Measurements from ENCODE around the gene CRTC1. TPM values are rescaled to one million over a fixed set of nuclear protein-coding genes. Genes with fewer than 3 reads are reported as not detected.

Gene CRTC1
- total RNA-seq, 2 donors from 2014 or later = 4.9 to 6.5 TPM

DNA sequence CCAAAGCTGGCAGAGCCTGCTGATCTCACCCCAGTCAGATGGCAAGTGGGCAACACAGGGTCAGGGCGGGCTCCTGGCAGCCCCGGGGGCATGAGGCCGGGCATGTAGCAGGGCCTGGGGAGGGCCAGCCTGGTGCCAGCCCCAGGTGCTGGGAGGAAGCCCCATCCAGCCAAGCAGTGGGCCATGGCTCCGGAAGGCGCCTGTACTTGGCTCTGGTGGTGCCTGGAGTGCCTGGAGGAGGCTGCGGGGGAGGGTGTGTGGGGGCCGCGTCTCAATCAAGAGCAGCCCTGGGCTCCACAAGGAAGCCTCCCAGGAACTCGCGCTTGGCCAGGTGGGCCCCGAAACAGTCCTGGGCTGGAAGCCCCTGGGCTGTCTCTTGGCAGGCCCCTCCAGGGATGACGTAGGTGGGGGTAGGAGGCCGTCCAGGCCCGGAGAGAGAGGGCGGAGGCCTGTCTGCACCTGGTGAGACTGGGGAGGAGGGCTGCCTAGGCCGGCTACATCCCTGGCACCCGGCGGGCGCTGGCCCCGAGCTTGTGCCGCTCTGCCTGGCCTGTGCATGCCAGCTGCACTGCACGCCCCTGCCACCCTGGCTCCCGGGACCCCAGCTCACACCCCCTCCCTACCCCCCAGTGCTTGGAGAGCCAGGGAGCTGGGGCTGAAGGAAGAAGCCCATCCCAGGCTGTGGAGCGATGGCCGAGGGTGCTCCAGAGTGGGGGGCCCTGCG lies 61.7 kb downstream of the CRTC1 start:
- TF ChIP-seq, protein P1, sequence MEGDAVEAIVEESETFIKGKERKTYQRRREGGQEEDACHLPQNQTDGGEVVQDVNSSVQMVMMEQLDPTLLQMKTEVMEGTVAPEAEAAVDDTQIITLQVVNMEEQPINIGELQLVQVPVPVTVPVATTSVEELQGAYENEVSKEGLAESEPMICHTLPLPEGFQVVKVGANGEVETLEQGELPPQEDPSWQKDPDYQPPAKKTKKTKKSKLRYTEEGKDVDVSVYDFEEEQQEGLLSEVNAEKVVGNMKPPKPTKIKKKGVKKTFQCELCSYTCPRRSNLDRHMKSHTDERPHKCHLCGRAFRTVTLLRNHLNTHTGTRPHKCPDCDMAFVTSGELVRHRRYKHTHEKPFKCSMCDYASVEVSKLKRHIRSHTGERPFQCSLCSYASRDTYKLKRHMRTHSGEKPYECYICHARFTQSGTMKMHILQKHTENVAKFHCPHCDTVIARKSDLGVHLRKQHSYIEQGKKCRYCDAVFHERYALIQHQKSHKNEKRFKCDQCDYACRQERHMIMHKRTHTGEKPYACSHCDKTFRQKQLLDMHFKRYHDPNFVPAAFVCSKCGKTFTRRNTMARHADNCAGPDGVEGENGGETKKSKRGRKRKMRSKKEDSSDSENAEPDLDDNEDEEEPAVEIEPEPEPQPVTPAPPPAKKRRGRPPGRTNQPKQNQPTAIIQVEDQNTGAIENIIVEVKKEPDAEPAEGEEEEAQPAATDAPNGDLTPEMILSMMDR (IDR thresholded peaks at IDR 0.05) = no peak
- no peak for TF ChIP-seq POLR2A (IDR thresholded peaks at IDR 0.05)
- DNase-seq = no peak
- intact Hi-C loops (cut with DNase I) = no loop called here

GRCh38 chr19:18745931-18746330 lies 62.5 kb downstream of the CRTC1 start:
- ATAC-seq = no peak
- Histone ChIP-seq H3K9me3 (no peaks in the 10 kb centered on the region), H3K27me3 (no peaks in the 10 kb centered on the region), H3K4me3 (no peak overlapping the region), H3K4me1 (peaks cover 30% of the 10 kb centered on the region), H3K27ac (no peak overlapping the region), H3K36me3 (replicated peaks in 1 of 2; ENCODE audit: insufficient read depth in 1 of 2, low read depth in 2 of 2) (no peaks in the 10 kb centered on the region)
- DNase-seq = no peak
- intact Hi-C loops (cut with DNase I) = no loop called here
- 92 to 97% methylated on average over 5 of the region's 5 CpGs for WGBS, 2 donors
- TF ChIP-seq POLR2A (IDR thresholded peaks at IDR 0.05) = no peak
- TF ChIP-seq, protein P1 (IDR thresholded peaks at IDR 0.05) = no peak

More for the DNA sequence above, 61.7 kb downstream of the CRTC1 start:
- WGBS, 2 donors = 83 to 94% methylated on average over 3 to 17 of the region's 26 CpGs
- H3K4me1 ChIP-seq = peaks cover 37% of the 10 kb centered on the region
- H3K9me3 ChIP-seq = no peaks in the 10 kb centered on the region
- no peak overlapping the region for H3K27ac ChIP-seq
- H3K4me3 ChIP-seq = no peak overlapping the region
- H3K36me3 ChIP-seq (replicated peaks in 1 of 2; ENCODE audit: insufficient read depth in 1 of 2, low read depth in 2 of 2) = no peaks in the 10 kb centered on the region
- ATAC-seq = no peak
- H3K27me3 ChIP-seq = no peaks in the 10 kb centered on the region

- TF ChIP-seq POLR2A (IDR thresholded peaks at IDR 0.05) = no peak
- TF ChIP-seq, protein P1 (IDR thresholded peaks at IDR 0.05) = no peak
- Histone ChIP-seq H3K4me1 (peaks cover 22% of the 10 kb centered on the region), H3K36me3 (replicated peaks in 1 of 2; ENCODE audit: insufficient read depth in 1 of 2, low read depth in 2 of 2) (no peaks in the 10 kb centered on the region), H3K27ac (no peak overlapping the region), H3K9me3 (no peaks in the 10 kb centered on the region), H3K27me3 (no peaks in the 10 kb centered on the region), H3K4me3 (no peak overlapping the region)
- ATAC-seq = no peak
- intact Hi-C loops (cut with DNase I) = no loop called here
- DNase-seq = no peak
- 87 to 93% methylated on average over 8 to 27 of the region's 29 CpGs for WGBS, 2 donors
Observed at GRCh38 chr19:18746401-18747325, 63.2 kb downstream of the CRTC1 start.

GRCh38 chr19:18749362-18750231 lies 66.1 kb downstream of the CRTC1 start:
- Histone ChIP-seq H3K9me3 (no peaks in the 10 kb centered on the region), H3K27ac (no peak overlapping the region), H3K27me3 (no peaks in the 10 kb centered on the region), H3K4me3 (no peak overlapping the region), H3K36me3 (replicated peaks in 1 of 2; ENCODE audit: insufficient read depth in 1 of 2, low read depth in 2 of 2) (no peaks in the 10 kb centered on the region), H3K4me1 (no peaks in the 10 kb centered on the region)
- WGBS, 2 donors = 92 to 96% methylated on average over 12 to 20 of the region's 23 CpGs
- intact Hi-C loops (cut with DNase I) = no loop called here
- DNase-seq (no peak), ATAC-seq (no peak)
- TF ChIP-seq POLR2A (IDR thresholded peaks at IDR 0.05) = no peak
- TF ChIP-seq, protein P1 (IDR thresholded peaks at IDR 0.05) = no peak

Measured in body of pancreas (tissue), 4 donors.